Left cardiac atrium (tissue), 4 donors: ENCODE results near the gene GNPDA2. TPM values are rescaled to one million over a fixed set of nuclear protein-coding genes. Genes with fewer than 3 reads are reported as not detected.

Experiments
- ATAC-seq, 2 donors: fragments of 200-7000 bp; cut with Tn5 transposase; one replicate each; pipeline ENCODE4 v1.9.1; 2020; ENCODE audit warnings: mild to moderate bottlenecking in 2 of 2, moderate library complexity in 2 of 2
- DNase-seq: peaks from one replicate; pipeline ENCODE4 v3.0.0-alpha.2; 2020
- intact Hi-C, 2 donors: fragments of 100-400 bp; cut with DNase I; formaldehyde crosslinking; loops; one replicate each; pipeline versions ENCODE4 v1.14.1 to v1.15.1; 2022 to 2023
- total RNA-seq, 2 donors: library from RNA; stranded (reverse); fragmentation: NEBNext Ultra II Directional; extraction: Animal tissue kit (Norgen Biotek cat#: 25700); gene quantifications; one replicate each; pipeline ENCODE4 v1.2.1, GENCODE V29; 2021
- donor health status: DM: no; HTN: yes; CAD: no.
- donor health status: DM: no; HTN: yes; CAD: no; lungs with severe emphysema.
- donor health status: DM: yes; HTN: yes; CAD: no.
- donor health status: Dilated cardiomyopathy.

Gene GNPDA2
- total RNA-seq, 2 donors from 2014 or later = 11.4 to 17.5 TPM

GRCh38 chr4:44701037-44701436 lies 25.3 kb downstream of the GNPDA2 start:
- intact Hi-C loops = no loop called here
- no peak for ATAC-seq
- no peak for DNase-seq

- DNase-seq = no peak
- intact Hi-C loops = no loop called here
- ATAC-seq = no peak
These were observed 25.9 kb downstream of the GNPDA2 start for GRCh38 chr4:44700427-44700826.

- ATAC-seq (no peak), DNase-seq (no peak)
- intact Hi-C loops = no loop called here
These were observed 41.7 kb downstream of the GNPDA2 start for GRCh38 chr4:44684648-44685047.

GRCh38 chr4:44679060-44679459 lies 47.3 kb downstream of the GNPDA2 start:
- intact Hi-C loops = no loop called here
- DNase-seq (no peak), ATAC-seq (no peak)

GRCh38 chr4:44678094-44679041 lies 48.0 kb downstream of the GNPDA2 start, which contains the start of gene GUF1:
Gene GUF1, plus strand, starts transcription at chr4:44678420. Its CDS starts 203 bp downstream, at chr4:44678623.
- intact Hi-C loops = no loop called here
- ATAC-seq (peak; percentile 99), DNase-seq (peak; percentile 94)

- no peak for DNase-seq
- ATAC-seq = no peak
- intact Hi-C loops = no loop called here
These were observed 51.0 kb downstream of the GNPDA2 start for GRCh38 chr4:44675366-44675765.

- ATAC-seq = no peak
- no peak for DNase-seq
- intact Hi-C loops = no loop called here
These were observed 51.9 kb downstream of the GNPDA2 start for GRCh38 chr4:44674471-44674870.

GRCh38 chr4:44671636-44672035 lies 54.7 kb downstream of the GNPDA2 start:
- intact Hi-C loops = no loop called here
- ATAC-seq (no peak), DNase-seq (no peak)

- DNase-seq = no peak
- intact Hi-C loops = no loop called here
These were observed 55.7 kb downstream of the GNPDA2 start for GRCh38 chr4:44670506-44671199.

GRCh38 chr4:44668526-44668925 lies 57.8 kb downstream of the GNPDA2 start:
- ATAC-seq = no peak

More at GRCh38 chr4:44670506-44671199, 55.7 kb downstream of the GNPDA2 start:
- peak; percentile 68 to 78 for ATAC-seq

GRCh38 chr4:44663539-44664263 lies 62.7 kb downstream of the GNPDA2 start:
- intact Hi-C loops = no loop called here
- DNase-seq = no peak

More at GRCh38 chr4:44668526-44668925, 57.8 kb downstream of the GNPDA2 start:
- DNase-seq = no peak
- intact Hi-C loops = no loop called here

GRCh38 chr4:44662623-44663005 lies 63.7 kb downstream of the GNPDA2 start:
- DNase-seq (no peak), ATAC-seq (no peak)
- intact Hi-C loops = no loop called here

More at GRCh38 chr4:44663539-44664263, 62.7 kb downstream of the GNPDA2 start:
- ATAC-seq = no peak

GRCh38 chr4:44661940-44662622 lies 64.3 kb downstream of the GNPDA2 start:
- ATAC-seq = no peak
- DNase-seq = no peak
- intact Hi-C loops = no loop called here

- intact Hi-C loops = no loop called here
- ATAC-seq = no peak
- DNase-seq = no peak
These were observed 66.0 kb downstream of the GNPDA2 start for GRCh38 chr4:44660396-44660795.

- ATAC-seq (no peak), DNase-seq (no peak)
- intact Hi-C loops = no loop called here
These were observed 74.4 kb downstream of the GNPDA2 start for GRCh38 chr4:44652002-44652401.
